ENCODE results near the gene PHF10.
"Not testable (repeated sequence)": the region's sequence is repeated elsewhere in the genome, so short reads cannot be mapped to it uniquely, and the experiment has no call there.

The PHF10 gene

DNA sequence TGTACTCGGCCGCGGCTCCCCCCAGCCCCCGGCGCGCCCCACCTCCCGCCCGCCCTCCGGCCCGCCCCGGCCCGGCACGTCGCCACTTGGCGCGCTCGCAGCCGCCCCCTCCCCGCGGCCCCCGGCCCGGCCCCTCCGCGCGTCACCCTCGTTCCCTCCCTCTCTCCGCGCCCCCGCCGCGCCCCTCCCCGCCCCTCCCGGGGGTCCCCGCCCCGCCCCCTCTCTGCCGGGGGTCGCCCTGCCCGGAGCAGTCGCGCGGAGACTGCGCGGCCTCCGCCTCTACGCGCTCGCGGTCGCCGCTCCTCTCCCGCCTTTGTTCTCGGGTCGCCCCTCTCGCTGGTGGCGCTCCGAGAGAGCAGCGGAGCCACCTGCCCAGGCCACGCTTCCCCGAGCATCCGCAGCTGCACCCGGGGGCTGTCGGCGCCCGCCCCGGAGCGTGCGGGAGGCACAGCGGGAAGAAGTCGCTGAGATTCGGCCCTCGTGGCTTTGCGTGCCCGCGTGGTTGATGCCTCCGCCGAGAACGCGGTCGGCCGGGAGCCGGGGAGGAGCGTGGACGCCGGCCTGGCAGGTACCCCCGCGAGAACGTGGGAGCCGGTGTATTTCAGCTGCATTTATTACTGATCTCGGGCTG, at the start of gene PHF10:
Gene PHF10 (minus strand): TSS at position 7 of the 631 bp plus-strand sequence. CDS start 569 bp downstream, outside the sequence.
- H3K4me3 ChIP-seq (ENCODE audit: control insufficient read depth, low read depth, low read length), result peak within 1 kb of the TSS; percentile 67
- TF ChIP-seq, protein P1, sequence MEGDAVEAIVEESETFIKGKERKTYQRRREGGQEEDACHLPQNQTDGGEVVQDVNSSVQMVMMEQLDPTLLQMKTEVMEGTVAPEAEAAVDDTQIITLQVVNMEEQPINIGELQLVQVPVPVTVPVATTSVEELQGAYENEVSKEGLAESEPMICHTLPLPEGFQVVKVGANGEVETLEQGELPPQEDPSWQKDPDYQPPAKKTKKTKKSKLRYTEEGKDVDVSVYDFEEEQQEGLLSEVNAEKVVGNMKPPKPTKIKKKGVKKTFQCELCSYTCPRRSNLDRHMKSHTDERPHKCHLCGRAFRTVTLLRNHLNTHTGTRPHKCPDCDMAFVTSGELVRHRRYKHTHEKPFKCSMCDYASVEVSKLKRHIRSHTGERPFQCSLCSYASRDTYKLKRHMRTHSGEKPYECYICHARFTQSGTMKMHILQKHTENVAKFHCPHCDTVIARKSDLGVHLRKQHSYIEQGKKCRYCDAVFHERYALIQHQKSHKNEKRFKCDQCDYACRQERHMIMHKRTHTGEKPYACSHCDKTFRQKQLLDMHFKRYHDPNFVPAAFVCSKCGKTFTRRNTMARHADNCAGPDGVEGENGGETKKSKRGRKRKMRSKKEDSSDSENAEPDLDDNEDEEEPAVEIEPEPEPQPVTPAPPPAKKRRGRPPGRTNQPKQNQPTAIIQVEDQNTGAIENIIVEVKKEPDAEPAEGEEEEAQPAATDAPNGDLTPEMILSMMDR (conservative IDR thresholded peaks at IDR 0.05; ENCODE audit: control insufficient read depth, insufficient read depth, low read depth, low read length), result no peak
- no peak for DNase-seq (ENCODE audit: low read depth)

DNA sequence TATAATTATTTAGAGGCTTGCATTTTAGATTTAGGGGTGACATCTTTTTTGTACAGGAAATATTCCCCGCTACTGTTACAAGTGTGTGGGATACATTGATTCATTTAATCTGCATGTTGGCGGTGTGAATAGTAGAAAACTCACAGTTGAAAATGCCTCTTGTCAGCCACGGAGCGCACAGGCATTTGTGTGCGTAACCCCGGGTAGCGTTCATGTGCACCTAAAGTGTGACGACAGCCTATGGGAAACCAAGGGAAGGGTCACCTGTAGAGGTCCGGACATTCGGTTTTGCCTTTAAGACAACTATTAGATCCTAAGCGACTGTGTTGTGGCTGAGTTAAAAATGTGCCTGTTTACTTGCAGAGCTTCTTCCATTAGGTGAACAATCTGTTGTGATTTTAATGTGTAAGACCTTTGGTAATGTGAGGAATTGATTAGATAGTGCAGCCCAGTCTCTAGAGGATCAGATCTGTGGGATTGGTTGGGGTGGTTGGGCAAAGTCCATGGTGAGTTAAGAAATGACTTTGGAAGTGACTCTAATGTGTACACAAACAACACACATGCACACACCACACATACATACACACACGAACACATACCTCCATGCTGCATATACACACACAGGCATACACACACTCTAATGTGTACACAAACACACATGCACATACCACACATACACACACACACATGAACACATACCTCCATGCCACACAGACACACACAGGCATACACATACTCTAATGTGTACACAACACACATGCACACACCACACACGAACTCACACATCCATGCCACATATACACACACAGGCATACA, 42.8 kb upstream of the PHF10 start:
- H3K4me3 ChIP-seq (ENCODE audit: control insufficient read depth, low read depth, low read length), result no peak overlapping the region
- TF ChIP-seq, protein P1 (conservative IDR thresholded peaks at IDR 0.05; ENCODE audit: control insufficient read depth, insufficient read depth, low read depth, low read length), result no peak
- no peak for DNase-seq (ENCODE audit: low read depth)

DNA sequence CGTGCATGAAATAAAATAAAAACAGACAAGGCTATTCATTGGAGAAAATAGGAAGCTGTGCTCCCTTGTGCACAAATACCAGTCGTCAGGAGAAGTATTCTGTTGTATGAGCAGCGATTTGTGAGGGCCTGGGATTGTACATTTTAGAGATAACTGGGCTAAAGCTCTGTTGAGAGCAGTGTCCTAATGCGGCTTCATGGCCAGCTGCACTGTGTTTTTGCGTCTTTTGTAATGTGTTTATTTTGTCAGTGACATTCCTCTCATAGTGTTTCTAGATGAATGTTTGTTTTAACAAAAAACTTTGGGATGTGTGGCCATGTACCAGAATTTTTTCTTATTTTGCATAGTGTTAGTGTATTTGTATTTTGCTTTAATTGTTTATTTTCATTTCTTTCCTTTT, 41.9 kb upstream of the PHF10 start:
- no peak for DNase-seq (ENCODE audit: low read depth)
- TF ChIP-seq, protein P1 (conservative IDR thresholded peaks at IDR 0.05; ENCODE audit: control insufficient read depth, insufficient read depth, low read depth, low read length), result no peak
- no peak overlapping the region for H3K4me3 ChIP-seq (ENCODE audit: control insufficient read depth, low read depth, low read length)

DNA sequence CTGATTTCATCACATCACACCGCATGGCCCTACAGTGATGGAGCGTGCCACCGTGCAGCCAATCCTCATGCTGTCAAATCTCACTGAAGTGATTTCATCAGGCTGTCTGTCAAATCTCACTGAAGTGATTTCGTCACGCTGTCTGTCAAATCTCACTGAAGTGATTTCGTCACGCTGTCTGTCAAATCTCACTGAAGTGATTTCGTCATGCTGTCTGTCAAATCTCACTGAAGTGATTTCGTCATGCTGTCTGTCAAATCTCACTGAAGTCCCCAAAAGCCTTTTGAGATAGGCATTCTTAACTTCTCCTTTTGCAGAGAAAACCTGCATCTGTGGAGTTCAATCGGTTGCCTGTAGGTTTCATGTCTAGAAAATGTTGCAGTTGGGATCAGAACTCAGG, 41.5 kb upstream of the PHF10 start:
- not testable (repeated sequence) for DNase-seq (ENCODE audit: low read depth); H3K4me3 ChIP-seq (ENCODE audit: control insufficient read depth, low read depth, low read length)

DNA sequence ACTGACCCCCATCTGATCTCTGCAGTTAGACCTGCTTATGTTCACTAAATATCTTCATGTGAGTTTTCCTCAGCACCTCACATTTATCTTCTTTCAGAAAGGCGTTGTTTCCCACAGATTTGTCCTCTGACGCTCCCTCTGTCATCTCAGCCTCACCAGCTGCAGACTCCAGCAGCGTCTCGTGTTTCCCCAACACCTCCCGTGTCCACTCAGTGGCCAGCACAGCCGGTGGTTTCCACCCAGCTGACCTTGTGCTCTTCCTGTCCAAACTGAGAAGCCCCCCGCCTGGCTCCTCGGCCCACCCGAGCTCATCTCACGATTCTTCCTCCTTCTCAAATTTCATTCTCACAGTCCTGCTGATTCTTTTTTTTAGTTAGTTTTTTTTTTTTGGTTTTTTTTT, 39.6 kb upstream of the PHF10 start:
- no peak overlapping the region for H3K4me3 ChIP-seq (ENCODE audit: control insufficient read depth, low read depth, low read length)
- TF ChIP-seq, protein P1 (conservative IDR thresholded peaks at IDR 0.05; ENCODE audit: control insufficient read depth, insufficient read depth, low read depth, low read length), result no peak
- DNase-seq (ENCODE audit: low read depth), result no peak

DNA sequence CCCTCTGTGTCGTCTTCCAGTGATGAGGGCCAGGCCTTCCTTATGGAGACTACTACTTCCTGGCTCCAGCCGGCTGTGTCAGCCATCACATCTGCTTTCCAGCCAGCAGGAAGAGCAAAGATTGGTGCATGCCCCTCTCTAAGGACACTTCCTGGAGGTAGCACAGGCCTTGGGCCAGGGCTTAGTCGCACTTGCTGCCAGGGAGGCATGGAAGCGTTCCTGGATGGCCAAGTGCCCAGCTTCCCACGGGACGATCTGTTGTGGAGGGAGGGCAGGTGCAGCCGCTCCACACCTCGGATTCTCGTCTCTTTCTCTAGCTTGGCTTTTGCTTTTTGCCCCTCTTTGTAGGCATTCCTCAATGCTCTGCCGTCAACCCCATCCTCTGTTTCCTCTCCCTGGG, 39.0 kb upstream of the PHF10 start:
- TF ChIP-seq, protein P1 (conservative IDR thresholded peaks at IDR 0.05; ENCODE audit: control insufficient read depth, insufficient read depth, low read depth, low read length), result no peak
- no peak overlapping the region for H3K4me3 ChIP-seq (ENCODE audit: control insufficient read depth, low read depth, low read length)
- DNase-seq (ENCODE audit: low read depth), result no peak

DNA sequence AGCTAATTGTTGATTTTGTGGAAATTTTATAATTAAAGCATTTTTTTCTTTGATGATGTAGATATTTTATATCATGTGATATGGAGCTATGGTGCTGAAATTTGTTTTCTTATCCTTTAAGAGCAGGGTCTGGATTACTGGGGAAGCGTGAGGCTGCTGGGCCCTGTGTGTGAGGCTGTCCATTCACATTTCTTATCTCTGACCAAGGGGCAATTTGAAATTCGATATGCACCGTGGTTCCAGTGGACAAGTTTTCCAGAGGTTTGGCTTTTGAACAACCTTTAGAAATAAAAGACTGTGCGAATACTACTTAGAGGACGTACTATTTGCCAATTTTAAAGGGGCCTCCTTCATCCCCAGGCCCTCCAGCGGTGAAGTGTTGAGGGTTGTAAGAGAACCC, 30.9 kb upstream of the PHF10 start:
- TF ChIP-seq, protein P1 (conservative IDR thresholded peaks at IDR 0.05; ENCODE audit: control insufficient read depth, insufficient read depth, low read depth, low read length), result no peak

More for the DNA sequence above, 30.9 kb upstream of the PHF10 start:
- no peak overlapping the region for H3K4me3 ChIP-seq (ENCODE audit: control insufficient read depth, low read depth, low read length)
- no peak for DNase-seq (ENCODE audit: low read depth)
